ENCODE measurements around the gene MYDGF. TPM values are rescaled to one million over a fixed set of nuclear protein-coding genes. Genes with fewer than 3 reads are reported as not detected.

Gene MYDGF
- total and polyA plus RNA-seq, 4 donors: 85.1 to 222 (median 144) TPM

GRCh38 chr19:4656102-4656501, 14.0 kb downstream of the MYDGF start:
- H3K36me3 ChIP-seq (ENCODE audit: control insufficient read depth in 4 of 4, insufficient read depth in 3 of 4, low read depth in 1 of 4, low read length in 3 of 4): peaks cover 18 to 41% (median 22%) of the 10 kb centered on the region in 4 donors
- 63% methylated on average over 8 of the region's 8 CpGs for WGBS
- H3K4me3 ChIP-seq (ENCODE audit: low read depth in 1 of 3, low read length in 3 of 3): no peak overlapping the region
- no peak for DNase-seq (ENCODE audit: low spot score)
- TF ChIP-seq FOXA1 (IDR thresholded peaks at IDR 0.05): no peak
- peak; percentile 53 to 57 for TF ChIP-seq RXRA (IDR thresholded peaks at IDR 0.05)
- no peak for TF ChIP-seq HNF4A (conservative IDR thresholded peaks at IDR 0.05)
- TF ChIP-seq ZBTB33 (IDR thresholded peaks at IDR 0.05): no peak
- TF ChIP-seq CTCF (IDR thresholded peaks at IDR 0.05; ENCODE audit: low read depth, low read length, missing input control): no peak
- no peaks in the 10 kb centered on the region for H3K27me3 ChIP-seq (ENCODE audit: control insufficient read depth in 4 of 4, insufficient read depth in 4 of 4, low read length in 3 of 4)
- H3K9me3 ChIP-seq (ENCODE audit: control insufficient read depth in 4 of 4, low read length in 3 of 4): no peaks in the 10 kb centered on the region
- peaks cover 5 to 32% (median 26%) of the 10 kb centered on the region in 4 donors for H3K4me1 ChIP-seq (ENCODE audit: control insufficient read depth in 4 of 4, insufficient read depth in 4 of 4, low read length in 3 of 4)
- no peak overlapping the region for H3K9ac ChIP-seq (ENCODE audit: low read depth in 1 of 2, low read length in 2 of 2)
- no peak overlapping the region for H3K27ac ChIP-seq (ENCODE audit: low read depth in 1 of 2, low read length in 2 of 2)

- Histone ChIP-seq H3K4me3 (ENCODE audit: low read depth in 1 of 3, low read length in 3 of 3) (no peak overlapping the region), H3K36me3 (ENCODE audit: control insufficient read depth in 4 of 4, insufficient read depth in 3 of 4, low read depth in 1 of 4, low read length in 3 of 4) (peaks cover 13 to 34% (median 20%) of the 10 kb centered on the region in 4 donors), H3K27ac (ENCODE audit: low read depth in 1 of 2, low read length in 2 of 2) (peak overlapping the region; percentile 75 to 88), H3K27me3 (ENCODE audit: control insufficient read depth in 4 of 4, insufficient read depth in 4 of 4, low read length in 3 of 4) (no peaks in the 10 kb centered on the region), H3K9ac (ENCODE audit: low read depth in 1 of 2, low read length in 2 of 2) (peak overlapping the region in 1 of 2 donors; percentile 63), H3K4me1 (ENCODE audit: control insufficient read depth in 4 of 4, insufficient read depth in 4 of 4, low read length in 3 of 4) (peaks cover 5 to 35% (median 28%) of the 10 kb centered on the region in 4 donors), H3K9me3 (ENCODE audit: control insufficient read depth in 4 of 4, low read length in 3 of 4) (no peaks in the 10 kb centered on the region)
- peak; percentile 68 for DNase-seq (ENCODE audit: low spot score)
- 42% methylated on average over 27 of the region's 27 CpGs for WGBS
- peak; percentile 56 to 57 for TF ChIP-seq JUND (IDR thresholded peaks at IDR 0.05)
- peak; percentile 45 for TF ChIP-seq FOXA1 (IDR thresholded peaks at IDR 0.05)
- TF ChIP-seq NR2F2 (IDR thresholded peaks at IDR 0.05): peak; percentile 95
- TF ChIP-seq CTCF (IDR thresholded peaks at IDR 0.05; ENCODE audit: low read depth, low read length, missing input control): no peak
- peak; percentile 42 to 53 for TF ChIP-seq RAD21 (IDR thresholded peaks at IDR 0.05)
- peak; percentile 45 for TF ChIP-seq FOXA2 (IDR thresholded peaks at IDR 0.05)
- TF ChIP-seq ATF3 (IDR thresholded peaks at IDR 0.05): no peak
- TF ChIP-seq RXRA (IDR thresholded peaks at IDR 0.05): peak; percentile 92 to 96
- TF ChIP-seq YY1 (IDR thresholded peaks at IDR 0.05): peak; percentile 93
- peak; percentile 79 for TF ChIP-seq SP1 (IDR thresholded peaks at IDR 0.05)
- TF ChIP-seq EGR1 (IDR thresholded peaks at IDR 0.05; ENCODE audit: low read depth in 2 of 2): peak; percentile 50 to 86
- peak; percentile 43 for TF ChIP-seq REST (IDR thresholded peaks at IDR 0.05)
- TF ChIP-seq ZBTB33 (IDR thresholded peaks at IDR 0.05): no peak
- TF ChIP-seq TAF1 (conservative IDR thresholded peaks at IDR 0.05): no peak
- TF ChIP-seq HNF4A (conservative IDR thresholded peaks at IDR 0.05): peak; percentile 79 to 86
- peak; percentile 86 for TF ChIP-seq MAX (IDR thresholded peaks at IDR 0.05)
- TF ChIP-seq HNF4G (IDR thresholded peaks at IDR 0.05): peak; percentile 24
These were observed 15.4 kb downstream of the MYDGF start for GRCh38 chr19:4654437-4655361.

All from liver (tissue), 9 donors.